GM12892 (cell line): ENCODE measurements around the gene EXOC6.

ENCODE experiments used
- POLR2AphosphoS5 ChIP-seq: IDR thresholded peaks from 2 replicates; pipeline ENCODE4 v1.6.1; 2011; ENCODE audit warnings: low read depth, low read length, control low read depth
- TAF1 ChIP-seq: IDR thresholded peaks from 2 replicates; pipeline ENCODE4 v1.6.1; 2011; ENCODE audit warnings: low read depth, mild to moderate bottlenecking, control low read depth, low read length, borderline replicate concordance

- TF ChIP-seq TAF1, result no peak
- TF ChIP-seq POLR2AphosphoS5, result no peak
Observed at GRCh38 chr10:92972066-92972870, 123.9 kb downstream of the EXOC6 start.
